GM19238 (cell line): Measurements from ENCODE around the gene MGLL.

Experiments used
- DNase-seq: peaks from one replicate; pipeline ENCODE4 v3.0.0; 2011; ENCODE audit warnings: low spot score; ENCODE audit not compliant: insufficient read length

The MGLL gene

GRCh38 chr3:127835993-127836882 lies 13.9 kb upstream of the MGLL start:
- DNase-seq = peak; percentile 80

GRCh38 chr3:127834771-127835170 lies 12.5 kb upstream of the MGLL start:
- DNase-seq = no peak

GRCh38 chr3:127833281-127834032 lies 11.1 kb upstream of the MGLL start:
- DNase-seq = no peak

GRCh38 chr3:127831723-127832172 lies 9.4 kb upstream of the MGLL start:
- no peak for DNase-seq

- no peak for DNase-seq
Measured at GRCh38 chr3:127829537-127829936, 7.2 kb upstream of the MGLL start.

GRCh38 chr3:127827808-127828207 lies 5.5 kb upstream of the MGLL start:
- DNase-seq = no peak

- no peak for DNase-seq
Measured at GRCh38 chr3:127825756-127826155, 3.4 kb upstream of the MGLL start.

GRCh38 chr3:127824151-127824825 lies 2.0 kb upstream of the MGLL start:
- no peak for DNase-seq

- no peak for DNase-seq
Measured at GRCh38 chr3:127823426-127823857, 1.1 kb upstream of the MGLL start.

GRCh38 chr3:127822682-127823425 lies 539 bp upstream of the MGLL start:
- DNase-seq = no peak

- no peak for DNase-seq
Measured at GRCh38 chr3:127821394-127821793, 921 bp downstream of the MGLL start.

GRCh38 chr3:127820826-127821313 lies 1.4 kb downstream of the MGLL start:
- DNase-seq = no peak

GRCh38 chr3:127820221-127820825 lies 2.0 kb downstream of the MGLL start:
- peak; percentile 35 for DNase-seq

GRCh38 chr3:127819656-127820055 lies 2.7 kb downstream of the MGLL start:
- no peak for DNase-seq

GRCh38 chr3:127819086-127819485 lies 3.2 kb downstream of the MGLL start:
- no peak for DNase-seq

- no peak for DNase-seq
Measured at GRCh38 chr3:127817406-127817841, 4.9 kb downstream of the MGLL start.

- no peak for DNase-seq
Measured at GRCh38 chr3:127816783-127817405, 5.4 kb downstream of the MGLL start.

GRCh38 chr3:127815641-127816605 lies 6.4 kb downstream of the MGLL start:
- no peak for DNase-seq

- no peak for DNase-seq
Measured at GRCh38 chr3:127815001-127815400, 7.3 kb downstream of the MGLL start.
